NOMO-1 treated with dmso at 0.1 percent for 144 hours (cell line): ENCODE results near the gene DNM1.
A peak's percentile ranks its signal among the peaks of the same experiment; 100 is the strongest.

Experiments
- DNase-seq: peaks from one replicate; lab custom pipeline; 2025; ENCODE audit not compliant: unreplicated experiment; lab: John Stamatoyannopoulos, UW

The DNM1 gene

DNA sequence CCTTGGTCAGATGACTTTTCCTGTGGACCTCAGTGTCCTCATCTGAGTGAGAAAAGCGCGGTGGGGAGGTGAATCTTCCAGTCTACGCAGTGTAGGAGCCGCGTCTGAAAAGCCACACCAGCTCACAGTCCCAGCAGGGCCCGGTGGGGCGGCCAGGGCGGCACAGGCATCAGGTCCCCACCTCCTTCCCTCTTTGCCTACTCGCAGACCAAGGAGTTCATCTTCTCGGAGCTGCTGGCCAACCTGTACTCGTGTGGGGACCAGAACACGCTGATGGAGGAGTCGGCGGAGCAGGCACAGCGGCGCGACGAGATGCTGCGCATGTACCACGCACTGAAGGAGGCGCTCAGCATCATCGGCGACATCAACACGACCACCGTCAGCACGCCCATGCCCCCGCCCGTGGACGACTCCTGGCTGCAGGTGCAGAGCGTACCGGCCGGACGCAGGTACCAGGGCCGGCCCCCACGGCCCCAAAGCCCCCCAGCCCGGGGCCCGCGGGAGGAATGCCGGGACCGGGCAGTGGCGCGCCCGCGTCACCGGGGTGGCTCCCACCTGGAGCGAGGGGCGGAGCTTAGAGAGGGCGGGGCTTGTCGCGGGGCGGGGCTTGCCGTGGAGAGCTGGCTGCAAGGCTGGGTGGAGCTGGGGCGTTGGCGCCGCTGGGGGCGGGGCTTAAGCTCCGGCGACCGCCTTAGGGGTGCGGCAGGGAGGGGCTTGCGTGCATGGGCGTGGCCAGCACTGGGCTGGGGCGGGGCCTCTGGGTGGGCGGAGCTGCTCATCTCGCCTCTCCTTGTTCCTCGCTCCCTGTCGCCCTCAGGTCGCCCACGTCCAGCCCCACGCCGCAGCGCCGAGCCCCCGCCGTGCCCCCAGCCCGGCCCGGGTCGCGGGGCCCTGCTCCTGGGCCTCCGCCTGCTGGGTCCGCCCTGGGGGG lies 47.0 kb downstream of the DNM1 start:
- peak; percentile 35 for DNase-seq

- DNase-seq = no peak
Measured at GRCh38 chr9:128250839-128251731, 47.9 kb downstream of the DNM1 start.

DNA sequence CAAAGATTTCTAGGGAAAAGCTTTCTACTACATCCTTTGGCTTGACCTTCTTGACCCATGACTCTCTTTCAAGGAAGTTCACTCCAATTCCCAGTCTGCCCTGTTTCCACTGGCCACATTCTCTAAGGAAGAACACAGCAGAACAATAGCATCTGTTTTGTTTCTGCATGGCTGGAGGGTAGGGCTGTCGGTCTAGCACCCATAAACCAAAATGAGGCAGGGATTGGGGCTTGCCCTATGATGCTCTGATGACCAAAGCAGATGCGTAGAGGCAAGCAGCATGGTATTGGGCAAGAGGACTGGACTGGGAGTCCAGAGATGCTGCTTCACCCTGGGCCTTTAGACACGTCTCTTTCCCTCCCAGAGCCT lies 48.5 kb downstream of the DNM1 start:
- DNase-seq = no peak

DNA sequence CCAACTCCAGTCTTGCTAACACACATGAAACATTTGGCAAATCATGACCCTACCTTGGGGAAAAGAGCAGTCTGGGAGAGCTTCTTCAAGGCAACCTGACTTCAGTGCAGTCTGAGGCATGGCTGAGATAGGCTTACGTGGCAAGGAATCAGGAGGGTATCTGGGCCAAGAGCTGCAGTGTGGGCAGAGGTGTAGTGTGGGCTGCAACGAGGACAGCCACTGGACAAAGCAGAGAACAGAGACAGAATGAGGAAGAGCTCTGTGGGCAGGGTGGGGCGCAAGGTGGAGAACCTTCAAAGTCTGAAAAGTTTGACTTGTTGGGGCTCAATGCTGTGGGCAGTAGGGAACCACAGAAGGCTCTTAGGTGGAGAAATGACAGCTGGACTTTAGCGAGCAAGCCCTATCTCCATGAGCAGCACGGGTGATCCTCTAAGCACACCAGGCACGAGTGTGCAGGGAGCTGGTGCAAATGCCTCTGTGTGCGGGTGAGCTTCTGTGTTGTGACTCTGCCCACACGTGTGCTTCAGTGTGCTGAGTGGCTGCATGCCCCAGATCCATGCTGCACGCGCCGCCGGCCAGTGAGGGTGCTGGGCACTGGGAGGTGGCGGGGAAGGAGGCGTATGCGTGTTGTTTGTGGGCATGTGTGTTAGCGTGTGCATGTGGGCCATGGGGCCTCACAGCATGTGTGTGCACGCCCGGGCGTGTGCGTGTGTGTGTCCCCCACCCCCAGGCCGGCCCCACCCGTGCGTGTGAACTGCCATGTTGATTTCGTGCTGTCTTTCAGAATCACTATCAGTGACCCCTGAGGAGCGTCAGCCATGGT lies 49.3 kb downstream of the DNM1 start:
- DNase-seq = no peak

GRCh38 chr9:128253140-128253990 lies 50.2 kb downstream of the DNM1 start:
- no peak for DNase-seq

- DNase-seq = no peak
Measured at GRCh38 chr9:128253991-128254346, 50.8 kb downstream of the DNM1 start.

GRCh38 chr9:128254362-128254761 lies 51.2 kb downstream of the DNM1 start:
- DNase-seq = no peak

GRCh38 chr9:128254855-128255759 lies 51.9 kb downstream of the DNM1 start:
- DNase-seq = no peak

- DNase-seq = no peak
Measured at GRCh38 chr9:128257086-128257825, 54.1 kb downstream of the DNM1 start.

- no peak for DNase-seq
Measured at GRCh38 chr9:128257907-128258306, 54.7 kb downstream of the DNM1 start.

DNA sequence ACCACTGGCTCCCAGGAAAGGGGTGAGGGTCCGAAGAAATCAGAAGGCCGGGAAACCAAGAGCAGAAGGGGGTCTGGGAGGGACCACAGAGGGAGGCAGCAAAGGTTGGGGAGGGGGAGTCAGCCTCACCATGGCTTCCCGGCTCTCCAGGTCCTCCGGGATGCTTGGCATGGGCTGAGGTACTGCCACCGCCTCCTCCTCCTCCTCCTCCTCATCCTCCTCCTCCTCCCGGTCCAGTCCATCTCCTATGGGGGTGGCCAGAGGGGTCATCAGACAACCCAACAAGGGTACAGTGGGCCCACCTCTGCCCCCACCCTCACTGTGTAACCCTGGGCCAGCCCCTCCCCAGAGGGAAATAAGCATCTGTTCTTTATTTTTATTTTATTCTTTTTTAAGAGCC lies 55.1 kb downstream of the DNM1 start:
- DNase-seq = no peak

GRCh38 chr9:128259156-128259555 lies 56.0 kb downstream of the DNM1 start:
- no peak for DNase-seq

DNA sequence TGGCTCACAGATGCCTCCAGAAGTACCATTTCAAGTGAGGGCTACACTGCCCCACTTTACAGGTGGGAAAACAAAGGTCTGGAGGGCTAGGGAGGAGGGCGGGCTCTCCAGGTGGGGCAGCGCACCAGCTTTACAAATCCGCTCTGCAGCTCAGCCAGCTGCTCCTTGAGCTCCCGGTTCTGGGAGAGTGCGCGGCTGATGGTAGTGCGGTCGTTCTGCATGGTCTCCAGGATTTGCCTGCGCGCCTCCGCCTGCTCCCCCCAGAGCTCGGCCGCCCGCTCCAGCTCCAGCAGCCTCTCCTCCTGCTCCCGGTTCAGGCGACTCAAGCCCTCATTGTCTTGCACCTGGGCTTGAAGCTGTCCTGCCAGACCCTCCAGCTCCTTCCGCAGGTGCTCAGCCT lies 57.2 kb downstream of the DNM1 start:
- DNase-seq = no peak

DNA sequence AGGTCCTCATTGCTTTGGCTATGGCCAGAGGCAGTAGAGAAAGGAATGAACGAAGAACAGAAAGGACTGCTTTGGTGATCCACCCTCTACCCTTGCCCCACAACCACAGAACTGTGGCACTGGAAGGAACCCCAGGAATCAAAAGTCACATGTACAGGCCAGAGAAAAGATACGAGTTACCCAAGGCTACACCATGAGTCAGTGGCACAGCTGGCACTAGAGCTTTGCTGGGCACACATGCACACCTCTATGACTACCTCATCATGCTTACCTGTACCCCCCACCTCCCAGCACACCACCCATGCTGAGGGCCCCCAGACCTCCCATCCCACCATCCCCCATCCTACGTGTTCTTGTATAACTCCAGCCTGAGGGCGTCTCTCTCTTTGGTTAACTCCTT lies 59.5 kb downstream of the DNM1 start:
- DNase-seq = no peak

DNA sequence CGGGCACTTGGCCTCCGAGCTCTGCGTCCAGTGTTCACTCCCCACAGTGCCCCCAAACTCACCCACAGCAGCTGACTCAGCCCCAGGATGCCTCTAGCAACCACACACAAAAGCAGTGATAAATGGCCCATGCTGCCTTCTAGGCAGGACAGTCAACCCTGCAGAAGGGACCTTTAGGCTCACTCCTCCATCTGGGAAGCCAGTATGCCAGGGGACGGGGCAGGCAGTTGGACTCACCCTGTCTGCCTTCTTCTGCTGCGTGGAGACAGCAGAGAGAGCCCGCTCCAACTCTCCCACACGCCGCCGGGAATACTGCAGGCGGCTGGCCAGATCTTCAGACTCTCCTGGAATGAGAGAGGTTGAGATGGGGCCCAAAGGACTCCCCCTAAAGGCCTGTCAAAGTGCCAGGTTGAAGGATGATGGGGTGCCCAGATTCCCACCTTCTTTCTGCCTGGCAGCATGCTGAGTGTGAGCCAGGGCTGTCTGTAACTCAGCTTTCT lies 62.2 kb downstream of the DNM1 start:
- no peak for DNase-seq

DNA sequence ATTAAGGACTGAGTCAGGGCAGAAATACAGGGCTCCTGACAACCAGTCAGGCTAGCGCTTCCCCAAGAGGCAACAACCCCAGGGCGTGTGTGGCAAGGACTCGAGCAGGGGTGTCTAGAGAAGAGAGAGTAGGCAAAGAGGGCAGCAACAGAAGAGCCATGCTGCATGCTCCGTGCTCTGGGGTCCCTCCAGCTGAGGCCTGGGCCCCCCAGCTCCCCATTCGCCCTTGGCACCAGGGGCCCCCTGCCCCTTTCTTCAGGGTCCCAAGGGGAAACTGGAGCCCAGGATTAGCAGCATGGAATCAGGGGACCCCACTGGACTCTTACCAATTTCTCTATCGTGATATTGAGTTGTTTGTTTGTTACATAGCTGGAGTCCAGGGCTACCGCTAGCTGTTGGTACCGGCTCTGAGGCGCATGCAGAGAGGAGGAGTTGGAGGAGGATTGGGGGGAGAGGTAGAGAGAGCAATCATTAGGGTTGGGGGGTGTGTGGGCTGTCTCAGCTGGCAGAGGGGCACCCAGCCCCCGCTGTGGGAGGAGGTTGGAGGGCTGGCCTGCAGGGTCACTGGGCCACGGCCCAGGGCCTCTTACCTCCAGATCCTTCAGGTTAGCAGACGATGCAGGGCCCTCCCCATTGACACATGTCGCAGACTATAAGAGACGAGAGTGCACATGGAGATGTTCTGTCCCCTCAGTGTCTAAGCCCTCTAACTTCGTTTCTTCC lies 63.9 kb downstream of the DNM1 start:
- DNase-seq = no peak

DNA sequence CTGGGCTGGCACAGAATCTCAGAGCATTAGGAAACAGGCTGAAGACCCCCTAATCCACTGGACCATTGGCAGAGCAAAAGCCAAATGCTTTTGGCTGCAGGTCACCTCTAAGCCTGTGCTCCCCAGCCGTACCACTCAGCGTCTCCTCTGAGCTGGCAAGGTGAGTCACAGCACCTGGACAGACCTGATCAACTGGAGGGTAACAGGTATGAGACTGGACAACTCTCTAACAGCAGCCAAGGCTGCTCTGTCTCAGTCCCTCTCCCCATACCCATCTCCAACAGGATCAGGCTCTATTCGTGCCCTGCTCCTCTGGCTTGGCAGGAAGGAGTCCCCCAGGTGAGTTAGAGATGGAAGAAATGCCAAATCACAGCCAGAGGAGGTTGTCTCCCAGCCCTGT lies 67.9 kb downstream of the DNM1 start:
- DNase-seq = no peak

- no peak for DNase-seq
Measured at GRCh38 chr9:128271512-128271911, 68.3 kb downstream of the DNM1 start.
